CD4-positive, alpha-beta T cell treated with Interleukin-15 for 1 hour (primary cell): ENCODE results near the gene PLPP4.

Experiments used
- DNase-seq: peaks from one replicate; pipeline ENCODE4 v3.0.0-alpha.2; 2020

Gene PLPP4

DNA sequence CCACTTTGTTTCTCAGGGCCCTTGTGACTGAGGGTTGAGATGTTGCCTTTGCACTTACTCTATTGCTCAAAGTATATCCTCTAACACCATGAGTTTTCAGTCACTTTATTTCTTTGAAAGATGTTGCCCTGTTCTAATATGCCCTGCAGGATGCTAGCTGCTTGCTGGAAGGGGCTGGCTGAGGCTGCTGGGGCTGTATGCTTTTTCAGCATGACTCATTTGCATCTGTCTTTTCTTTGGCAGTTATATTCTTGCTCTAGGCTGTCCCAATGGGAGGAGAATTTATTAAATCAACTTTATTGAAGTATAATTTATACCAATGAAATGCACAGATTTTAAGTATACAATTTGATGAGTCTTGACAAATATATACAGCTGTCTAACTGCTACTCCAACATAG is 157.7 kb downstream of the PLPP4 start:
- no peak for DNase-seq

DNA sequence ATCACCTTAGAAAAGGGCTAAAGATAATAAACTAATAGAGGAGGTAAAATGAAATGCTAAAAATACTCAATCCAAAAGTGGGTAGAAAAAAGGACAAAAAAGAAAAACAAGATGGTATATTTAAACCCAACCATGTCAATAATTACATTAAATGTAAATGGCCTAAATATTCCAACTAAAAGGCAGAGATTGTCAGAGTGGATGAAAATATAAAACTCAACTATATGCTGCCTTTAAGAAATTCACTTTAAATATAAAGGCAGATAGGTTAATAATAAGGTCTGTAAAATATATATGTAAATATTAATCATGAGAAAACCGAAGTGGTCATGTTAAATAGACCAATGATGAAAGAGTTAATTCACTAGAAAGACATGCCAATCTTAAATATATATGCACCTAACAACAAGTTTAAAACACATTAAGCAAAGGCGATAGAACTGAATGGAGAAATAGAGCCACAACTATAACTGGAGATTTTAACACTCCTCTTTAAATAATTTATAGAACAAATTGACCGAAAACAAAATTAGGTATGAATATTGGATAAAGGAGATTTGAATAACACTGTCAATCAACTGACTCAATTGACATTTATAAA is 159.4 kb downstream of the PLPP4 start:
- DNase-seq, result no peak

DNA sequence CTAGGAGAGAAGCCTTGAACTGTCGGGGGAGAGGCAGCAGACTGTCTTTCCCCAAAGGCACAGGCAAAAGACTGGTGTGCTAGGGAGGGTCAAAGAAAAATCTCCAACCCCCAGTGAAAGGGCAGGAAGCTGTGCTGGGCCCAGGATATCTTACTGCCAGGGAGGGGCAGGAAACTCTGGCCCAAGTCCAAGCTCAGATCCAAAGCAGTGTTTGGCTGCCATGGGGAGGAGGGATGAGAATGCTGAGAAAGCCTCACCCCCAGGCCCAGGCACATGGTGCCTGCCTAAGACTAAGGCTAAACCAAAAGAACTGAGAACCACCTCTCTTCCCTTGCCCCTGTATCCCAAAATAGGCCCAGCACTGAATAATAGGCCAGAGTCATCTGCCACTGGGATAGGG is 171.2 kb downstream of the PLPP4 start:
- no peak for DNase-seq

- no peak for DNase-seq
These were observed 173.2 kb downstream of the PLPP4 start for GRCh38 chr10:120630266-120630665.

DNA sequence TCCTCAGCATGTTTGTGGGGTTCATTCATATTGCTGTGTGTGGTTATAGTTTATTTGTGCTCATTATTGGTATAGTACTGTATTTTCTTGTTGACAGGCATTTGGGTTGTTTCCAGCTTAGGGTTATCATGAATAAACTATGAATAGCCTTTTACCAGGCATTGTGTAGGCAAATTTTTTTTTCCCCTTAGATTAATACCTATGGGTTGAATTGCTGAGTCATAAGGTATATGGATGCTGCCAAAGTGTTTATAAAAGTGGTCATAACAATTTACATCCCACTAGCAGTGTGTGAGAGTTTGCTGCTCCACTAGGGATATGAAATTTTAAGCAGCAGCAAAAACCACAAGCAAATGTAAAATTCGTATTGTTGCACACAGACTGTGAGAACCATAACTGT is 175.0 kb downstream of the PLPP4 start:
- DNase-seq, result no peak

DNA sequence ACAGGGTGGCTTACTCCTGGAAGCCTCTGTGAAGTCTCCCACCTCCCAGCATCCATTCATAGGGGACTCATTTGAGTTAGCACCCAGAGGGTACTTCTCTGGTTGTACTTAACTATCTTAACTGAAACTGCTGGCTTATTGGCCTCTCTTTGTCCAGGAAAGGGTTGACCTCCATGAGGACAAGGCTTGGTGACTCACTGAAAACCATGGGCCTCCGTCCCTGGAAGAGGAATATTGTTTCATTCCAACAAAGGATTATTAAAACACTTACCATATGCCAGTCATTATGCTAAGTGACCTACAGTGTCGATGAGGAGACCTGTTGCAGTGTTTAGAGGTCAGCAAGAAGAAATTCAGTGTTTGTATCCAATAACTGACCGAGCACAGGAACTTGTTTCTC is 175.9 kb downstream of the PLPP4 start:
- no peak for DNase-seq

DNA sequence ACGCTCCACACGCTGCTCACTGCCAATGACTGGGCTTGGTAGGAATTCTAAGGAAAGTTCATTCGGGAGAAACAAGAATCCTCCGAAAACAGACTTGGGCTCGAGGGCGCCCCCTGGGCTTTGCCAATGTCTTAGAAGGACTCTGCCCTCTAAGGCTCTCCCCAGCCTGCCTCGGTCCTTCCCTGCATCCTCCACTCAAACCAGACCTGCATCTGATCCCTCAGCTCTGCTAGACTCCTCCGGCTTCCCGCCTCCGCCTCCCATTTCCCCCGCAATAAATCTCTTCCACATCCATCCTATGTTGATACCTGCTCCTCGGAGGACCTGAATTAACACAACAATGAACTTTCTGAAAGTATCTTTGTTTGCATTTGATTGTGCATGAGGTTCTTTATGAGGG is 177.6 kb downstream of the PLPP4 start:
- DNase-seq, result no peak
